Gastrocnemius medialis (tissue), 4 donors: ENCODE results near the gene ZC3H7B.

ENCODE experiments used
- CTCF ChIP-seq, 5 experiments: fragments of 450-650 bp in 3 of 5; fragments of 200-600 bp in 2 of 5; sonication (generic) in 2 of 5; IDR thresholded peaks in 4 of 5; conservative IDR thresholded peaks in 1 of 5; 1 replicate in 4 of 5; 2 replicates in 1 of 5; pipeline ENCODE4 v1.5.1; 2016 to 2019; ENCODE audit warnings: antibody characterized with exemption in 5 of 5, mild to moderate bottlenecking in 3 of 5, moderate library complexity in 3 of 5
- POLR2A ChIP-seq, 2 donors: fragments of 450-650 bp; IDR thresholded peaks; one replicate each; pipeline ENCODE4 v1.6.1; 2017; ENCODE audit warnings: antibody characterized with exemption in 2 of 2, mild to moderate bottlenecking in 2 of 2, moderate library complexity in 2 of 2

GRCh38 chr22:41351011-41351410 is 49.7 kb downstream of the ZC3H7B start:
- TF ChIP-seq POLR2A (IDR thresholded peaks at IDR 0.05) (no peak), CTCF (IDR thresholded peaks at IDR 0.05 in 4 of 5, conservative IDR thresholded peaks at IDR 0.05 in 1 of 5) (no peak)
